Stimulated activated CD4-positive, alpha-beta T cell treated with anti-CD3 and anti-CD28 coated beads, Interleukin-12 subunit alpha, Interleukin-12 subunit beta, amount 100 ng/mL, for 48 hours (primary cell): ENCODE measurements around the gene MGLL.

Experiments used
- DNase-seq, 3 donors: peaks; one replicate each; pipeline ENCODE4 v3.0.0-alpha.2; 2020; ENCODE audit warnings: low read depth in 2 of 3, low spot score in 1 of 3

Gene MGLL

DNA sequence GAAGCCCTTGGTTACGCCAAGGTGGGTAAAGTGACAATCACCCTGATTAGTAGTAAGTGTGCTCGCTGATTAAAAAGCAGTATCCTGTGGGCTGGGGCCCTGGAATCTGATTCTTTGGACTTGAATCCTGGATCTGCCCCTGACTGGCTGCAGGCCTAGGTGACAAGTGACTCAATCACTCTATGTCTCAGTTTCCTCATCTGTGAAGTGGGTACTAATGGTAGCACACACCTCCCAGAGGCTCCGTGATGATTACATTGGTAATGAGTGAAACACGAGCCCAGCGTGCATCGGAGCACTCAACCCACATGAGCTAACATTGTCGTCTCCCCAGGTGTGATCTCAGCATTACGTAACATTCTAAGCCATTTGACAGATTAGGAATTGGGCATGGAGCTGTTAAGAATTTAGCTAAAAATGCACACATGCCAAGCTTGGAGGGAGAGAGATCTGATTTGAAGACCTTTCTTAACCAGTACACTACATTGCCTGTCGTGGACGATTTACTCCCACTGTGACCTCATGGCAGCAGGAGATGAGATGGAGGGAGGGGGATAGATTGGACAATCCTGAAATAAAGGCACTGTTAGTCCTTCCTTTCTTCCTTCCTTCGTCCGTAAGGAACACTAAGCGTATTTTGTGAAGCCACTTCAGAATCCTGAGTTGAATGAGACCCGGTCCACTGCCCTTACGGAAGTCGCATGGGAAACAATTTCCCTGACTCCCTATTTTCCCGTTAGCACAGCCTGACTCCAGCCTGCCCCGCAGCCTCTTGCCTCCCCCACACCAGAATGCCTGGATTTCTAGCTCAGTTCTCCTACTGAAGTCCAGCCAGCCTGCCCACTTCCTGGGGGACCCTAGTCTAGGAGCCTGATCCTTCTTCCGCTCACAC lies 32.1 kb downstream of the MGLL start:
- no peak for DNase-seq

DNA sequence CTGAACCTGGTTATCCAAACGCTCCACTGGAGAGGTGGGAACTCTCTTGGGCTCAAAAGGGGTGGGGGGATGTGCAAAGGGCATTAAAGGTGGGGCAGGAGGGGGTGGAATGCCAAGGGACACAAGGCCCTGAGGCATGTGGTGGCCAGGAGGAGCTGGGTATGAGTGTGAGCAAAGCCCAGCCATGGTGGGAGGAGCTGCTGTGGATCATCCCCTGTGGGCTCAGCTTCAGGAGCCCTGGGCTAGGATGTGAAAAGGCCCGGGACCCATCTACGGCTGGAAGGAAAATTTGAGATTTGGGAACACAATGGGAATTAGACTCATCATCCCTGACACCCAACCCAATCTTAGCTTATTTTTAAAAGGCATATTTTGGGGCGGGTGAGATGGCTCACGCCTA lies 33.3 kb downstream of the MGLL start:
- DNase-seq, result no peak

DNA sequence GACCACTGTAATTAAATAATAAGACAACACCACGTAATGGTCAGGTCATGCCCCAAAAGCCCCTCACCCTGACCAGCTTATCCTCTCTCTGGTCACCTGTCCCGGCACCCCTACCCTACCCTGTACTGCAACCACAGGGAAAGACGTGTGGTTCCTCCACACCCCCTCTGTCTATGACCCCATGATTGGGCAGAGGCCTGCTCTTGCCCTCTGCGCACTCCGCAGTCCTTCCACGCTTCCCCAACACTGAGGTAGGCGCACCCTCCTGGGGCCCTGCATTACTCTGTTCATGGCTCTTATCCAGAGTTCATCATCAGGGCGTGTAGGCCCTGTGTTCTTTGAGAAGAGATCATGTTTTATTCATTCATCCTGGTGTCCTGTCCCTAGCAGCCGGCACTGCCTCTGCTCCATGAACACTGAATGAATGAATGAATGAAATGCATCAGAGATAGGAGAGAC lies 33.8 kb downstream of the MGLL start:
- no peak for DNase-seq

DNA sequence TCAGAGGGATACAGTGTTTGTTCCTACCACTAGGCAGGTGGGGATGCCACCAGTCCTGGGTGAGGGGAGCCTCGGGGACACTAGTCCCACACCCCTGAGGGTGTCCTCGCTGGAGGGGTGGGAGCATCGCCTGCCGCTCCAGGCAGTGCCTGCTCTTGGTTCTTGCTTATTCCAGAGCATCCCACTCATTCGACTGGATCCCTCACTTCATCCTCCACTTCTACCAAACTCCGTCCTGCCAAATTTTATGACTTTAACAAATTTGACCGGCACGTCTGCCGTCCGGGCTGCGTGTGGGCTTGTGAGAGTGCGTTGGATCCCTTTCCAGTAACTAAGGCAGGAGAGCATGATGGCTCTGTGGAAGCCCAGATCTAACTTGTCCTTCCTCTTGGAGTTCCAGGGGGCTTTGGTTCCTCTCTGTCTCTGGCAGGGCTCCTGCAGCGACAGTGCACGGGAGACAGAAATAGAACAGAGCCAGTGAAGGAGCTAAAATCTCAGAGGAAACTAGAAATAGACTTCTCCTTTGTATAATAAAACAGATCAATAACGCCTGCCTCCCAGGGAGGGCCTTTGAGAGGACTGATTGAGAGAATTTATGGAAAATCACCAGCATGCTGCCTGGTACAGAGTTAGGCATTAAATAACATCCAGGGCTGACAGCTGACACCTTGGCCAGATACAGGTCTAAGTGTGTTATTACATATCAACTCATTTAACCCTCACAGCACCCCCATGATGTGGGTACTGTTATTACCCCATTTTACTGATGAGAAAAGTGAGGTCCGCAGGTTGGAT lies 34.5 kb downstream of the MGLL start:
- no peak for DNase-seq

DNA sequence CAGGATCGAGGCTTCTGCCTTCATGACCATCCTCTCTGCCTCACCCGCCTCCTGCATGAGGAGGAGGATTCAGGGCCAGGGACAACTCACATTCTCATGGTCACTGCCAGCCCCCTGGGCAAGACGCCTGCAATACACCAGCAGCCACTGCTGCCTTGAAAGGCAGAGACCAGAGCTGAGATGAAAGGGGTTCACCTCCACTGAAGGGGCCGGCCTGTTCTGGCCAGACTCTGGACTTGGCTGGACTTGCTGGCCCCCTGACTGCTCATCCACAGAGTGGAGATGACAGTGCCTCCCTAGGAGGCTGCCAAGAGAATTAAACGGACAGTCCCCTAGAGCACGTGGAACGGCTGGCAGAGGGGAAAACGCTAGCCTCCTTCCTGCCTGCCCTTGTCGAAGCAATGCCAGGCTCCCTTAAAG lies 35.2 kb downstream of the MGLL start:
- no peak for DNase-seq

DNA sequence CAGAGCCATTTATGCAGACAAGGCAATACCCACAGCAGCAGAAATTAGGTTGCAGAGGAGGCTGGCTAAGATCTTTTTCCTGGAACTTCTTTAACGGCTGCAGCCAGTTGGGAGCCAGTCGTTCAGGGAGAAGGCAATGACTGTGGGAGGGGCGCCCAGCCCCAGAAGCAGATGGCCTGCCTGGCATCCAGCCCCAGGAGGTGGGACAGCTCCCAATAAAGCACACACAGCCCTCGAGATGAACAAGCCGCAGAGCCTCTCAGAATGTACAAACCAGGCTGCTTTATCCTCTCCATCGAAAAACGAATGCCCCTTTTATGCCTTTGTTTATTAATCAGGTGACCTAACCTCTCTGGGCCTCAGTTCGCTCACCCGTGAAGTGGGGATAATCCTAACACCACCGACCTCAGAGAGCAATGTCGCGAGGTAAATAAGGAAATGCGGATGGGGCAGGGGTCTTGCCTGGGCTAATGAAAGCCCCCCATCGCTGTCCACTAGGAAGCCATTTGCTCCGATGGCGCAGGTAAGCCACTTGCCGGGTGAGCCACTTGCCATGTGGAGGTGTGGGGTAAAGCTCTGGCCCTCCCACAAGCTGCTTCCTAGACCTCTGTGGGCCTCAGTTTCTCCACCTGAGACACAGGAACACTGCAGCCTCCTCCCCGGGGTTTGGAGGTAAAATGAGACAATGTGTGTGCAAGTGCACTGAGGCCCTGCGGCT lies 35.8 kb downstream of the MGLL start:
- no peak for DNase-seq

DNA sequence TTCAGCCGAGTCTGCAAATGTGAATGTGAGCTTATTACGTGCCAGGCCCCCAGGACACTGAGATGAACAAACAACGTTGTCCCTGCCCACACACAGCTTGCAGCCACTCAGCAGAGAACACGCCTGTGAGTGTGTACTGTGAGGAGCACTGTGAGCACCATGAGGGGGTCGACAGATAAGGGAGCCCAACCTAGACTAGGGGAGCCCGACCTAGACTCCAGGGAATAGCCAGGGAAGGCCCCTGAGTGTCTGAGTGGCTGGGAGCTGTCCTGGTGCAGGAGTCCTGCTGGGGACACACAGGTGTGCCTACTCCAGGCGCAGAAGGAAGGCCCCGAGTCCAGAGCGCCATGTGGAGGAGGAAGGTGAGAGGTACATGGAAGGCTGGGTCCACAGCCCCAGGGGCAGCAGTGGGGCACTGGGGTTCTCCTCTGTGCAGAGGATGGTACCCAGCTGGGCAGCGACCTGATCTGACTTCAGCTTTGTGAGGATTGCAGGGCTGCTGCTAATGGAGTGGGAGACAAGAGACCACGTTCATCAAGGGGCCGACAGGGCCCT lies 36.5 kb downstream of the MGLL start:
- no peak for DNase-seq

DNA sequence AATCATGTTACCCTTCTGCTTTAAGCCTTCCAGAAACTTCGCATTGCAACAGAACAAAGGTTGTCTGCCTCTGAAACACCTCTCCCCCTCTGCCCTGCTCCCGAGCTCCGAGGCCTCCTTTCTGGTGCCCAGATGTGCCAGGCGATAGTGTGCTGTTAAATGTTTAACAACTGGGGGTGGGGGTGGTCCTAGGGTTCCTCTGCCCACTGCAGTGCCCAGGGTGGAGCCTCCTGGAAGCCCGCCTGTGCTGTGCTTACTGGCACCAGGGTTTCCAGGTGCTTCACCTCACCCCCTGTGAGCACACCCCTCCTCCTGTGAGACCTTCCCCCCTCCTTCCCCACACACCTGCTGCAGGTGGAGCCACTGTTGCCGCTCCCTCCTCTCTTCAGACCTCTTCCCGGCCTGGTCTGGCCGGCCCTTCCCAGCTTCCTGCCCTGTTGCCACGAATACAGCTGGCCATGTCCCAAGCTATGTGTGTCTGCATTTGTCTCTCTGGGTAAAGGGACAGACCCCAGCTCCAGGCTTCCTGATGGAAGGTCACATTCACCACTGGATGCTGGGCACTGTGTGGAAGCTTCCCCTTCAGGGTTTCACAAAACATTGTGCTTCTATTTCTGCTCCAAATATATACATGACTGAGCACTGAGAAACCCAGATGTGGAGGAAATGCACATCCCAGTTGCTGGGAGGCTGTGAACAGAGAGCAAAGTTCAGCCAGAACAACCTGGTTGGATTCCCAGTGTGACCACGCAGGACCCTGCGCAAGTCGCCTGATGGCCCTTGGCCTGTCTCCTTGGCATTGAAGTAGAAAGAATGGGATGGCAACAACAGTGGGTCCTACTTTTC lies 37.2 kb downstream of the MGLL start:
- DNase-seq, result no peak

DNA sequence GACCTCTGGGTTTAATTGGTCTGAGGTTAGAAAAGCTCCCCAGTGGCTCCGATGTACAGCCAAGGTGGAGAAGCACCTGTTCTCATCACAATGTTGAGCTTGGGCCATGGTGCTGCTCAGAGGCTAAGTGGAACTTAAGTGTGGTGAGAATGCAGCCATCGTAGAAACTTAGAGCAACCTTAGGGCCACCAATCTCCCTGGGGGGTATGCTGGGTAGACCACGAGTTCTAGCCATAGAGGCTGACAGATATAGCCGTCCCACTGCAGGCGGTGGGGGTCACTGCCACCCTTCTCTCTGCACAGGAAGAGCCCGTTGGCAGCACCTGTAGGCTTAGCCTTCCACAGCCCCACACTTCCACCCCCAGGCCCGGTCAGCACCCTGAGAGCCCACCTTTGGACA lies 38.0 kb downstream of the MGLL start:
- DNase-seq, result no peak

DNA sequence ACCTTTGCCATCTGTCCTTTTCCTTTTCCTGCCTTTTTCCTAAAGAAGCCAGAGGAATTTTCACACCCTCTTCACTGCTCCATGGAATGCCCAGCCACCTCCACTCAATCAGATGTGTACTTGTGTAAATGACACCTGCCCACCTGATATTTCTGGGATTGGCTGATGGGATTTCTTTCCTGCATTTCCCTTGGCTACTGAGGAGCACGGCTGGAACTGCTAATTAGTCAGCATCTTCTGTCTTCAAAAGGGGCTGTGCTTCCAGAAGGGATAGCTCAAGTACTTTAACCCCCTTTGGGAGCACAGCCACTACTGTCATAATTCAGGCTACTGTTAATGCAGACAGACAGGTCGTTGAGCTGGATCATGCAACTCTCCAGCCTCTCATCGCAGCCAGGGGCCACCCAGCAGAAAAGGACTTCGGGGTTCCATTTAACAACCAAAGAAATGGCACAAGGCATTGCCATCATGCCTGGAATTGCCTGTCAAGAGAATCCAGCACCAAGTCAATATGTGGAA lies 38.6 kb downstream of the MGLL start:
- no peak for DNase-seq

DNA sequence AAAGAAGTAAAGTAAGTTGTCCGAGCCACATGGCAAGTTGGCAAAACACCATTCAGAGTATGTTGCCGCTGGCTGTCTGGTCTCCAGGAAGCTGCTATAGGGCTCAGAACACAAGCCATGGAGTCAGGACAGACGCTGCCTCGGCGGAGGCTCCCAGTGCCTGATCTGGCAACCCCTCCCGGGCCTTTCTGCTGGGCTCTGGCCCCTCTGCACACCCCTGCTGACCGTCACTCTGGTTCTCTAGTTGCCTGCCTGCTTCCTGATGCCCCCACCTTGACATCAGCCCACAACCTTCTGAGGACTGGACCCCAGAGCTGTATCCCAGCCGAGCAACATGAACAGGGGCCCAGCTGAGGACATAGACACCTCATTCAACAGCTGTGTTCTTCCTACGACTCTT lies 39.1 kb downstream of the MGLL start:
- no peak for DNase-seq

DNA sequence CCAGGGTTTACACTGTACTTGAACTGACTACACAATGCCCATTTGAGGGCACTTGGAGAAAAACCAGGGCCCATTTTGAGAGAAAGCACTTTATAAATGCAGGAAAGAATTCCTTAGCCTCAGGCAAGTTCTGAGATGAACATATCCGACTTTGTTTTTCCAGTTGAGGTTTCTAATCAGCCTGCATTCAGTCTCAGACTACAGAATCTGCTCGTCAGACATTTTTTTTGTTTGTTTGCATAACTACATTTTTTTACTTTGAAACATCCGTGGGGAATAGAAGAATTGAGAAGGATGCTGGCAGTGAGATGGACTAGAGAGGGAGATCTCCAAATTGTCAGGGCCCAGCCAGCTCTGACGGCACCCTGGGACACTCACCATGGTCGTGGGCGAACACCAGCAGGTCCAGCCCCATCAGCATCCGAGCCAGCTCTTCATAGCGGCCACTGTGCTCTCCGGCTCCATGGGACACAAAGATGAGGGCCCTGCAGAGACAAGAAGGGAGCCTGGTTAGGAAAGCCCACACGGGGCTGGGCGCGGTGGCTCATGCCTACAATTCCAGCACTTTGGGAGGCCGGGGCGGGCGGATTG lies 40.8 kb downstream of the MGLL start:
- DNase-seq, result no peak

DNA sequence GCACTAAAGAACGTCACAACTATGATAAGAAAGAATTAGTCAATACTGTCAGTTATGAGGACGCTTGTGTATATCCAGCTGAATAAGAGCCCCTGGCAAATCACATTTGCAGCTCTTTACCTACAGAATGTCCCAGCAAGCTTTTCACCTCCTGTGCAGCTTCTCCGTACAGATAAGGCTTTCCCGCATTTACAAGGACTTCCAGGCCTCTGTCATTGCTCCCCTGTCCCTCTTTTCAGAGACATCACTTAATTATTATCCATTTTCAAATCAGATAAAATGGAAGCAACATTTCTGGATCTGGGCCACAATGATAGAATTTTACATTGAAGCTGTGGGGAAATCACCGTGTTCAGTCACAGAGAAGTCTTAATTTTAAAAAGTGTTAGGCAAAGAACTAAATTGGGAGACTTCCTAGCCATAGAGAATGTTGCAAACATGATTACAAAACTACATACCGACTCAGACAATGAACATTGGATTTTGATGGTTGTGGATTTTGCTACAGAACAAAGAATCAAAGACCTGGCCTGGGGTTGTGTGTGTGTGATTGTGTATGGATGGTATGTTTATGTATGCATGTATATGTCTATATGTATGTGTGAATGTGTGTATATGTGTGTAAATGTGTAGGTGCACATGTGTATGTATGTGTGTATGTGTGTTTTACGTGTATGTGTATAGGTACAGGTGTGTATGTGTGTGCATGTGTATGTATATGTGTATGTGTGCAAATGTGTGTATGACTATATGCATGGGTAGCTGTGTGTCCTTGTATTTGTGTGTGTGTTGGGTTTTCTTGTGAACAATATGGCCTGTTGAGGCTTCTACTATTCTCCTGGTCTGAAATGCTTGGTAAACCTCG lies 41.5 kb downstream of the MGLL start:
- DNase-seq, result no peak

DNA sequence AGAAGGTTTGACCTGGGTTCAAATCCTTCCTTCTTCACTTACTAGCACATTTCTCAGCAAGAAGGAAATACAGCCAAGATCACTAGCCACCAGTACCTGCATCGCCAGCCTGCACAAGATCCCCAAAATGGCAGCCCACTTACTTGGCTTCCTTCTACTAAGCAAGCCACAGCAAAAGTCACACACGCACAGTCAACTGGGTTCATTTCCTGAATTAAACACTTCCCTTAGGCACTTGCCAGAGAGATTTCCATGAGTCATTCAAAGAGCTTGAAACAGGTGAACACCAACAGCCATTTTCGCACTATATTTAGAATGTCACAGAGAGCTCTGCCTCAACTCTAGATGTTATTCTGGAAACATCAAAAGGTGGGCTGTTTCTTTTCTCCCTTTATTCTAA lies 42.6 kb downstream of the MGLL start:
- DNase-seq, result no peak

DNA sequence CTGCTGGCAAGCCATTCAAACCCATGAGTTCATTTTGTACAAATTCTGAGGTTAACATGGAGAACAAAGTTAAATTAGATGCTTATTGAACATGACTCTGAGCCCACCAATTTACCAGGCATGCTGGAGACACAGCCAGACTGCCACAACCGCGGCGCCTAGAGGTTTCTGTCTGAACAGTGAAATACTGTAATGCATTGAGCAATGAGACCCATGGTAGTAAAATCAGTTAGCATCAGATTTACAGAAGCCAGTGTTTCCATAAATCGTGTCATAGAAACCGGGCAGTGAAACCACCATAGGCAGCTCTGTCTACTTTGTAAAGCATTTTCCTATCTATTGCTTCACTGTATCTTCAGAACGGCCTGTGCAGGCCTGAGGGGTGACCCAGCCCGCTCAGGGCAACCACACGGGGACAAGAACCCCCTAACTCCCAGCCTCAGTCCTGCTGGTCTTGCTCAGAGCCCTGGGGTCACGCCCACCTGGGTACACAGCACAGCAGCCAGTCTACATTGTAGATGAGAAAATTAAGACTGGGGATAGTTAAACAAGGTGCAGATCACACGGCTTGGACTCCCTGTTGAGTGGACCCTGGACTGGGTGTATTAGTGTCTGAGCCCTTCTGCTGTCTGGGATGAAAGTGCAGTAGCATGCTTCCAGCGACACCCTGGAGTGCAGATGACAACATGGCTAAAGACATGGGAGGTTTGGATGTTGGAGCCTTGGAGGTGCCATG lies 44.2 kb downstream of the MGLL start:
- DNase-seq, result no peak

DNA sequence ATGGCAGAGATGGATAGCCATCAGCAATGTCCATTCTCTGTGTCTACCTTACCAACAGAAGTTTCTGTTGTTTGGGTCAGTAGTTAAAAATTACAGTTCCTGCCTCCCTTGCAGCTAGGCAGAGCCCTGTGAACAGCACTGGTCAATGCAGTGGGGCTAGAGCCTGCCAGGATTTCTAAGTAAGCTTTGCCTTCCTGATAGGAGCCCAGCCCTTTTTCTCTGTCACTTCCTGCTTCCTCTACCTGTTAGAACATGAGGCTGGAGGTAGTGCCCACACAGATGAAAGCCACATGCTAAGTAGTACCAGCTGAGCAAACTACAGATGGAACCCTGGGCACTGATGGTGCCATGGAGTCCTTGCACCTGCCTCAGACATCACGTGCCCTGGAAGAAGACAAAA lies 45.0 kb downstream of the MGLL start:
- DNase-seq, result no peak

DNA sequence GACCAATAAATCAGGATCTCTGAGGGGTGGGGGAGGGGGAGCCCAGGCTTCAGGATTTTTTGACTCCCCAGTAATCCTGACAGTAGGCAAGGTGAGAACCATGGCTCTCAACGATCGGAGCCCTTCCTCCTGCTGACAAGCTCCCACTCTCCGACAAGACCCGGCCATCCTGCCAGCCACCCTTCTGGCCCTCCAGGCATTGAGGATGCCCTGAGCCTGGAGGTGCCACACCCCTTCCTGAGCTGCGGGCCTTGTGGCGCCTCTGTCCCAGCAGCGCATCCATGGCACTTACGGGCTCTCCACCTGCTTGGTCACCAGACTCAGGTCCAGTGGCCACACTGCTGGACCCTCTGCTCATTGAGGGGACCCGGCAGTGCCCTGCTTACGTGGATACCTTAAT lies 46.0 kb downstream of the MGLL start:
- DNase-seq, result no peak

DNA sequence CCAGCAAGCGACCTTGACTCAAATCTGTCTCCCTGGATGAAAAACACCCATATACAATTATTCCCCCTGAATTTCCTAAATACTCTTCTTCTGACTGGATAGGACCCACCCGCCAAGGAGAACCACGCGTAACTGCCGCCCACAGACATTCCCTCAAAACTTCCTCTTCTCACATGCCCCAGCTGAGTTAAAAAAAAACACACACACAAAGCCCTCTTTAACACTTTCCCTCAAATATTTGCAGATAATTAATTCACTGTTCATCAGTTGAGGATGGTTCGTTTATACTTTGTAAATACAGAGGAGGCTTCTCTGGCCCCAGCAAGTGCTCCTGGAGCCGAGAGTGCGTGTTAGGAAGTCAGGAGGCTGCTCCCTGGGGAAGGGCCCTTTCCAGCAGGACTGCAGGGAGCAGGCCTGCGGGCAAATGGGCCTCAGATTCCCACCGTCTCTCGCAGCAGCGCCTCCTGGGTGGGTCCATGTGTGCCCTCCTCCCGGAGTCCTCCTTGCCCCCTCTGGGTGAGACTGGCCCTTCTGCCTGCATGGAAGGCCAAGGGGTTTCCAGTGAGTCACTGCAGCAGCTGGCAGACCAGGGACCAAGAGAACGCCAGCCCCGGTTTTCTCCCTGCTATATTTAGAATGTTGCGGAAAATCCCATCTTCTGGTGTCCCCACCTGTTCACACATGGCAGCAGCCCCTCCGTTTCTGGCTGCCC lies 46.8 kb downstream of the MGLL start:
- DNase-seq, result no peak
